Smooth muscle cell (in vitro differentiated cells): ENCODE measurements around the gene C1QB. TPM values are rescaled to one million over a fixed set of nuclear protein-coding genes. Genes with fewer than 3 reads are reported as not detected.
A peak's percentile ranks its signal among the peaks of the same experiment; 100 is the strongest.

Experiments used
- DNase-seq: peaks from one replicate; lab custom pipeline; 2025; ENCODE audit not compliant: unreplicated experiment; lab: John Stamatoyannopoulos, UW
- H2AFZ ChIP-seq: fragments of 200-600 bp; sonication (generic); 2 replicates; pipeline ENCODE4 v1.6.0; 2016; ENCODE audit warnings: antibody characterized with exemption, low read depth, mild to moderate bottlenecking
- H3F3A ChIP-seq: fragments of 200-600 bp; sonication (generic); 2 replicates; pipeline ENCODE4 v1.6.0; 2017; ENCODE audit warnings: antibody characterized with exemption, low read depth
- H3K27ac ChIP-seq: fragments of 200-600 bp; sonication (generic); 2 replicates; pipeline ENCODE4 v1.5.1; 2016; ENCODE audit warnings: low read depth, mild to moderate bottlenecking
- H3K27me3 ChIP-seq: fragments of 200-600 bp; sonication (generic); 2 replicates; pipeline ENCODE4 v1.6.1; 2016; ENCODE audit warnings: low read depth, mild to moderate bottlenecking
- H3K36me3 ChIP-seq: fragments of 200-600 bp; sonication (generic); 2 replicates; pipeline ENCODE4 v1.5.1; 2016; ENCODE audit warnings: low read depth
- H3K4me1 ChIP-seq: fragments of 200-600 bp; sonication (generic); 2 replicates; pipeline ENCODE4 v1.5.1; 2016; ENCODE audit warnings: low read depth
- H3K4me2 ChIP-seq: fragments of 200-600 bp; sonication (generic); 2 replicates; pipeline ENCODE4 v1.6.0; 2016; ENCODE audit warnings: mild to moderate bottlenecking
- H3K4me3 ChIP-seq: fragments of 200-600 bp; sonication (generic); 2 replicates; pipeline ENCODE4 v1.5.1; 2016; ENCODE audit warnings: mild to moderate bottlenecking
- H3K79me2 ChIP-seq: fragments of 200-600 bp; sonication (generic); 2 replicates; pipeline ENCODE4 v1.6.0; 2016; ENCODE audit warnings: low read depth, mild to moderate bottlenecking
- H3K9ac ChIP-seq: fragments of 200-600 bp; sonication (generic); 2 replicates; pipeline ENCODE4 v1.6.0; 2016; ENCODE audit warnings: low read depth
- H3K9me3 ChIP-seq: fragments of 200-600 bp; sonication (generic); replicated peaks from 2 replicates; pipeline ENCODE4 v1.5.1; 2016; ENCODE audit warnings: low read depth
- H4K20me1 ChIP-seq: fragments of 200-600 bp; sonication (generic); 2 replicates; pipeline ENCODE4 v1.6.0; 2016; ENCODE audit warnings: low read depth
- CTCF ChIP-seq: fragments of 200-600 bp; sonication (generic); IDR thresholded peaks from 2 replicates; pipeline ENCODE4 v1.5.1; 2017; ENCODE audit warnings: borderline replicate concordance, mild to moderate bottlenecking, antibody characterized with exemption; ENCODE audit not compliant: insufficient read depth, poor library complexity, severe bottlenecking
- WGBS: methylation state at CpG from one replicate; pipeline ENCODE4 v1.1.7; 2016; ENCODE audit warnings: low lambda C conversion rate; 5-methylcytosine and 5-hydroxymethylcytosine counted together
- polyA plus RNA-seq: library from polyadenylated mRNA; unstranded; fragments of >200 nt; fragmentation: Nextera tagmentation; extraction: Ambion mirVana; gene quantifications from 2 replicates; pipeline ENCODE4 v1.2.1, GENCODE V29; 2016
- total RNA-seq: library from RNA; depleted of rRNA; stranded (reverse); fragments of >200 nt; gene quantifications from 2 replicates; pipeline ENCODE4 v1.2.3, GENCODE V29; 2014

C1QB gene
- total and polyA plus RNA-seq, 2 experiments from 2014 or later, result not detected

GRCh38 chr1:22608361-22608760 lies 44.7 kb upstream of the C1QB start:
- H3K4me1 ChIP-seq, result no peaks in the 10 kb centered on the region
- H3K79me2 ChIP-seq, result no peaks in the 10 kb centered on the region
- peaks cover 64% of the 10 kb centered on the region for H3K27me3 ChIP-seq
- DNase-seq, result no peak
- no peaks in the 10 kb centered on the region for H3F3A ChIP-seq
- H3K9me3 ChIP-seq, result no peaks in the 10 kb centered on the region
- no peak for TF ChIP-seq CTCF
- WGBS, result 61% methylated on average over 3 of the region's 3 CpGs
- H2AFZ ChIP-seq, result no peak overlapping the region
- no peak overlapping the region for H3K4me3 ChIP-seq
- H3K4me2 ChIP-seq, result no peak overlapping the region
- no peaks in the 10 kb centered on the region for H4K20me1 ChIP-seq
- no peak overlapping the region for H3K27ac ChIP-seq
- no peak overlapping the region for H3K9ac ChIP-seq
- H3K36me3 ChIP-seq, result no peaks in the 10 kb centered on the region

- H3K36me3 ChIP-seq, result no peaks in the 10 kb centered on the region
- no peaks in the 10 kb centered on the region for H3F3A ChIP-seq
- no peak overlapping the region for H3K4me3 ChIP-seq
- H3K9ac ChIP-seq, result no peak overlapping the region
- no peaks in the 10 kb centered on the region for H4K20me1 ChIP-seq
- no peak overlapping the region for H3K4me2 ChIP-seq
- no peaks in the 10 kb centered on the region for H3K79me2 ChIP-seq
- 53% methylated on average over 6 of the region's 6 CpGs for whole genome bisulfite sequencing
- peaks cover 63% of the 10 kb centered on the region for H3K27me3 ChIP-seq
- no peak overlapping the region for H3K27ac ChIP-seq
- no peak overlapping the region for H2AFZ ChIP-seq
- H3K9me3 ChIP-seq, result no peaks in the 10 kb centered on the region
- TF ChIP-seq CTCF, result no peak
- no peaks in the 10 kb centered on the region for H3K4me1 ChIP-seq
- DNase-seq, result no peak
Measured at GRCh38 chr1:22609291-22609690, 43.7 kb upstream of the C1QB start.

- no peak overlapping the region for H3K9ac ChIP-seq
- no peaks in the 10 kb centered on the region for H3K36me3 ChIP-seq
- no peaks in the 10 kb centered on the region for H4K20me1 ChIP-seq
- H3K27me3 ChIP-seq, result peaks cover 62% of the 10 kb centered on the region
- H3K27ac ChIP-seq, result no peak overlapping the region
- H3F3A ChIP-seq, result no peaks in the 10 kb centered on the region
- no peaks in the 10 kb centered on the region for H3K9me3 ChIP-seq
- no peaks in the 10 kb centered on the region for H3K4me1 ChIP-seq
- 31% methylated on average over 7 of the region's 7 CpGs for WGBS
- DNase-seq, result peak; percentile 23
- no peaks in the 10 kb centered on the region for H3K79me2 ChIP-seq
- no peak for TF ChIP-seq CTCF
- no peak overlapping the region for H3K4me3 ChIP-seq
- no peak overlapping the region for H3K4me2 ChIP-seq
- no peak overlapping the region for H2AFZ ChIP-seq
Measured at GRCh38 chr1:22611530-22611947, 41.5 kb upstream of the C1QB start.
